Measurements from ENCODE around the gene DOC2B.

DNA sequence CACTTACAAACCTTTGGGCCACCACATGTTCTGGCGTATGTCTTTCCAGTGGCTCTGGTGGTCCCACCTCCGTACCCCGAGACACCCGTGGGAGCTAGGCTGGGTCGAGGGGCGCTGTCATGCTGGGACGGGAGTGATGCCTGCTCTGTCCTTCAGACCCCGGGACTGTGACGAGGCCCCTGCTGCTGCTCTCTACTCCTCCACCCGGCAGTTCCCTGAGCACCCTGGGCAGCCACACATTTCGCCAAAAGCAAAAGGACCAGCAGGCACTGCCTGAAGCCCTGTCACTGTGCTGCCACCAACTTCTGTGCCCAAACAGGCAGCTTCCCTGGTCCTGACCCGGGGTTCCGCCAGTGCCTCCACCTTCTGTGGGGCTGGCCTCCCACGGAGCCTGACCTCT, 15.5 kb downstream of the DOC2B start:
- TF ChIP-seq, protein P1, sequence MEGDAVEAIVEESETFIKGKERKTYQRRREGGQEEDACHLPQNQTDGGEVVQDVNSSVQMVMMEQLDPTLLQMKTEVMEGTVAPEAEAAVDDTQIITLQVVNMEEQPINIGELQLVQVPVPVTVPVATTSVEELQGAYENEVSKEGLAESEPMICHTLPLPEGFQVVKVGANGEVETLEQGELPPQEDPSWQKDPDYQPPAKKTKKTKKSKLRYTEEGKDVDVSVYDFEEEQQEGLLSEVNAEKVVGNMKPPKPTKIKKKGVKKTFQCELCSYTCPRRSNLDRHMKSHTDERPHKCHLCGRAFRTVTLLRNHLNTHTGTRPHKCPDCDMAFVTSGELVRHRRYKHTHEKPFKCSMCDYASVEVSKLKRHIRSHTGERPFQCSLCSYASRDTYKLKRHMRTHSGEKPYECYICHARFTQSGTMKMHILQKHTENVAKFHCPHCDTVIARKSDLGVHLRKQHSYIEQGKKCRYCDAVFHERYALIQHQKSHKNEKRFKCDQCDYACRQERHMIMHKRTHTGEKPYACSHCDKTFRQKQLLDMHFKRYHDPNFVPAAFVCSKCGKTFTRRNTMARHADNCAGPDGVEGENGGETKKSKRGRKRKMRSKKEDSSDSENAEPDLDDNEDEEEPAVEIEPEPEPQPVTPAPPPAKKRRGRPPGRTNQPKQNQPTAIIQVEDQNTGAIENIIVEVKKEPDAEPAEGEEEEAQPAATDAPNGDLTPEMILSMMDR (IDR thresholded peaks at IDR 0.05), result no peak
- TF ChIP-seq, protein P2, sequence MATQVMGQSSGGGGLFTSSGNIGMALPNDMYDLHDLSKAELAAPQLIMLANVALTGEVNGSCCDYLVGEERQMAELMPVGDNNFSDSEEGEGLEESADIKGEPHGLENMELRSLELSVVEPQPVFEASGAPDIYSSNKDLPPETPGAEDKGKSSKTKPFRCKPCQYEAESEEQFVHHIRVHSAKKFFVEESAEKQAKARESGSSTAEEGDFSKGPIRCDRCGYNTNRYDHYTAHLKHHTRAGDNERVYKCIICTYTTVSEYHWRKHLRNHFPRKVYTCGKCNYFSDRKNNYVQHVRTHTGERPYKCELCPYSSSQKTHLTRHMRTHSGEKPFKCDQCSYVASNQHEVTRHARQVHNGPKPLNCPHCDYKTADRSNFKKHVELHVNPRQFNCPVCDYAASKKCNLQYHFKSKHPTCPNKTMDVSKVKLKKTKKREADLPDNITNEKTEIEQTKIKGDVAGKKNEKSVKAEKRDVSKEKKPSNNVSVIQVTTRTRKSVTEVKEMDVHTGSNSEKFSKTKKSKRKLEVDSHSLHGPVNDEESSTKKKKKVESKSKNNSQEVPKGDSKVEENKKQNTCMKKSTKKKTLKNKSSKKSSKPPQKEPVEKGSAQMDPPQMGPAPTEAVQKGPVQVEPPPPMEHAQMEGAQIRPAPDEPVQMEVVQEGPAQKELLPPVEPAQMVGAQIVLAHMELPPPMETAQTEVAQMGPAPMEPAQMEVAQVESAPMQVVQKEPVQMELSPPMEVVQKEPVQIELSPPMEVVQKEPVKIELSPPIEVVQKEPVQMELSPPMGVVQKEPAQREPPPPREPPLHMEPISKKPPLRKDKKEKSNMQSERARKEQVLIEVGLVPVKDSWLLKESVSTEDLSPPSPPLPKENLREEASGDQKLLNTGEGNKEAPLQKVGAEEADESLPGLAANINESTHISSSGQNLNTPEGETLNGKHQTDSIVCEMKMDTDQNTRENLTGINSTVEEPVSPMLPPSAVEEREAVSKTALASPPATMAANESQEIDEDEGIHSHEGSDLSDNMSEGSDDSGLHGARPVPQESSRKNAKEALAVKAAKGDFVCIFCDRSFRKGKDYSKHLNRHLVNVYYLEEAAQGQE (IDR thresholded peaks at IDR 0.05; ENCODE audit: insufficient read depth in 1 of 2, low read depth in 2 of 2, low read length in 1 of 2), result no peak
- TF ChIP-seq POLR2AphosphoS5 (IDR thresholded peaks at IDR 0.05; ENCODE audit: low read depth, low read length) (no peak), TCF7L2 (IDR thresholded peaks at IDR 0.05; ENCODE audit: low read depth, low read length) (no peak)
